H1 (cell line): ENCODE data around the gene DUOXA2. TPM values are rescaled to one million over a fixed set of nuclear protein-coding genes. Genes with fewer than 3 reads are reported as not detected.

Source experiments
- CTCF ChIA-PET: fragments of 300-600 bp; sonication (Branson Sonifier 250); formaldehyde crosslinking; loops from one replicate; lab custom pipeline; 2021; ENCODE audit not compliant: partially characterized antibody; lab: Charles Lee
- POLR2A ChIA-PET: fragments of 300-600 bp; sonication (Branson Sonifier 250); formaldehyde crosslinking; loops from one replicate; lab custom pipeline; 2021; ENCODE audit warnings: inconsistent platforms; ENCODE audit not compliant: partially characterized antibody; lab: Charles Lee
- DNase-seq, 2 experiments: peaks; one replicate each; pipeline versions ENCODE4 v3.0.0 to v3.0.0-alpha.2; 2010 to 2022; ENCODE audit warnings: low spot score in 2 of 2, low read depth in 1 of 2, mixed read lengths in 1 of 2
- FAIRE-seq: peaks from 2 replicates; lab custom pipeline; 2011; peaks lifted over from hg19 to GRCh38; lab: Jason Lieb, UNC
- H2AFZ ChIP-seq: 2 replicates; pipeline ENCODE4 v1.8.1; 2012; ENCODE audit warnings: low read length, inconsistent platforms
- H2AK5ac ChIP-seq: 2 replicates; pipeline ENCODE4 v1.6.1; 2013; ENCODE audit warnings: low read depth, low read length
- H2BK120ac ChIP-seq: replicated peaks from 2 replicates; pipeline ENCODE3; 2013; ENCODE audit warnings: low read depth, low read length, inconsistent platforms
- H2BK12ac ChIP-seq: 2 replicates; pipeline ENCODE4 v1.6.1; 2013; ENCODE audit warnings: low read depth, low read length
- H2BK15ac ChIP-seq: 2 replicates; pipeline ENCODE4 v1.6.1; 2013; ENCODE audit warnings: low read length
- H2BK20ac ChIP-seq: 2 replicates; pipeline ENCODE4 v1.6.1; 2013; ENCODE audit warnings: low read length
- H2BK5ac ChIP-seq: 2 replicates; pipeline ENCODE4 v1.6.1; 2013; ENCODE audit warnings: low read depth, low read length
- H3K14ac ChIP-seq: 2 replicates; pipeline ENCODE4 v1.6.1; 2013; ENCODE audit warnings: inconsistent platforms; ENCODE audit not compliant: insufficient read length
- H3K18ac ChIP-seq: 2 replicates; pipeline ENCODE4 v1.6.1; 2013; ENCODE audit warnings: low read length; ENCODE audit errors: extremely low read depth
- H3K23ac ChIP-seq: 2 replicates; pipeline ENCODE4 v1.6.1; 2013; ENCODE audit warnings: inconsistent platforms; ENCODE audit not compliant: insufficient read length
- H3K23me2 ChIP-seq: 2 replicates; pipeline ENCODE4 v1.6.1; 2013; ENCODE audit warnings: low read depth, low read length
- H3K27ac ChIP-seq: 2 replicates; pipeline ENCODE4 v1.6.1; 2011; ENCODE audit warnings: low read depth, low read length, inconsistent platforms
- H3K27me3 ChIP-seq, 4 experiments: replicated peaks in 1 of 4; 1 replicate in 1 of 4; 2 replicates in 3 of 4; pipeline versions ENCODE4 v1.6.1 to v1.8.1; 2011 to 2013; ENCODE audit warnings: low read length in 3 of 4, mild to moderate bottlenecking in 3 of 4, inconsistent platforms in 2 of 4, mixed read lengths in 2 of 4, moderate library complexity in 1 of 4; ENCODE audit not compliant: control insufficient read depth in 3 of 4, insufficient read depth in 3 of 4; ENCODE audit errors: extremely low read depth in 1 of 4
- H3K36me3 ChIP-seq, 4 experiments: 2 replicates each; pipeline versions ENCODE4 v1.6.1 to v1.8.1; 2011 to 2013; ENCODE audit warnings: mild to moderate bottlenecking in 4 of 4, low read length in 3 of 4, moderate library complexity in 2 of 4, control low read depth in 1 of 4, inconsistent platforms in 1 of 4; ENCODE audit not compliant: insufficient read depth in 4 of 4, control insufficient read depth in 2 of 4
- H3K4ac ChIP-seq: replicated peaks from 2 replicates; pipeline ENCODE3; 2013; ENCODE audit warnings: low read length, low read depth, mixed read lengths, inconsistent platforms; ENCODE audit not compliant: insufficient read length
- H3K4me1 ChIP-seq, 4 experiments: replicated peaks in 1 of 4; 1 replicate in 1 of 4; 2 replicates in 3 of 4; pipeline versions ENCODE4 v1.6.1 to v1.8.1; 2011 to 2013; ENCODE audit warnings: low read length in 3 of 4, inconsistent platforms in 2 of 4, mixed read lengths in 1 of 4; ENCODE audit not compliant: insufficient read depth in 4 of 4, control insufficient read depth in 3 of 4
- H3K4me2 ChIP-seq, 2 experiments: 2 replicates each; pipeline versions ENCODE4 v1.6.1 to v1.8.1; 2011 to 2013; ENCODE audit warnings: low read depth in 2 of 2, low read length in 2 of 2, control low read depth in 1 of 2, inconsistent platforms in 1 of 2, mild to moderate bottlenecking in 1 of 2; ENCODE audit not compliant: insufficient read depth in 1 of 2
- H3K4me3 ChIP-seq, 4 experiments: fragments of 200-600, 300-600 bp in 1 of 4; sonication (generic), shearing (Covaris generic), sonication (Bioruptor Twin) in 1 of 4; 2 replicates each; pipeline versions ENCODE4 v1.5.1 to v1.8.1; 2011 to 2016; ENCODE audit warnings: low read length in 4 of 4, low read depth in 3 of 4, control low read depth in 2 of 4, inconsistent platforms in 2 of 4, mild to moderate bottlenecking in 2 of 4, mixed read lengths in 1 of 4, moderate library complexity in 1 of 4; ENCODE audit not compliant: insufficient read depth in 2 of 4; ENCODE audit errors: extremely low read depth in 1 of 4
- H3K56ac ChIP-seq: replicated peaks from 2 replicates; pipeline ENCODE3; 2013; ENCODE audit warnings: low read depth, mild to moderate bottlenecking, mixed read lengths, low read length, inconsistent platforms; ENCODE audit not compliant: insufficient read length
- H3K79me1 ChIP-seq: 2 replicates; pipeline ENCODE4 v1.6.1; 2013; ENCODE audit warnings: low read depth, low read length, control low read depth
- H3K79me2 ChIP-seq, 2 experiments: 2 replicates each; pipeline versions ENCODE4 v1.6.1 to v1.8.1; 2012 to 2013; ENCODE audit warnings: low read length in 2 of 2, mild to moderate bottlenecking in 2 of 2, inconsistent platforms in 1 of 2; ENCODE audit not compliant: insufficient read depth in 2 of 2, control insufficient read depth in 1 of 2
- H3K9ac ChIP-seq, 4 experiments: replicated peaks in 1 of 4; 1 replicate in 1 of 4; 2 replicates in 3 of 4; pipeline versions ENCODE4 v1.6.1 to v1.8.1; 2011 to 2013; ENCODE audit warnings: low read depth in 3 of 4, low read length in 3 of 4, control low read depth in 2 of 4, mild to moderate bottlenecking in 2 of 4, moderate library complexity in 2 of 4, inconsistent platforms in 1 of 4; ENCODE audit errors: extremely low read depth in 1 of 4
- H3K9me3 ChIP-seq, 2 experiments: 2 replicates each; pipeline versions ENCODE4 v1.6.1 to v1.8.1; 2012 to 2013; ENCODE audit warnings: mild to moderate bottlenecking in 2 of 2, moderate library complexity in 2 of 2, control low read depth in 1 of 2, inconsistent platforms in 1 of 2, low read depth in 1 of 2, low read length in 1 of 2, mixed read lengths in 1 of 2; ENCODE audit not compliant: insufficient read depth in 2 of 2
- H4K20me1 ChIP-seq, 2 experiments: replicated peaks in 1 of 2; 2 replicates each; pipeline versions ENCODE3 to v1.8.1; 2011 to 2013; ENCODE audit warnings: inconsistent platforms in 2 of 2, low read length in 2 of 2, mild to moderate bottlenecking in 1 of 2; ENCODE audit not compliant: insufficient read depth in 2 of 2, control insufficient read depth in 1 of 2
- H4K5ac ChIP-seq: 2 replicates; pipeline ENCODE4 v1.6.1; 2013; ENCODE audit warnings: low read length, low read depth, mixed read lengths, inconsistent platforms; ENCODE audit not compliant: insufficient read length
- H4K8ac ChIP-seq: 2 replicates; pipeline ENCODE4 v1.8.0; 2013; ENCODE audit warnings: mild to moderate bottlenecking, moderate library complexity, low read length, inconsistent platforms; ENCODE audit not compliant: insufficient read depth; ENCODE audit errors: extremely low read depth
- H4K91ac ChIP-seq: replicated peaks from 2 replicates; pipeline ENCODE3; 2013; ENCODE audit warnings: low read length, mixed read lengths, inconsistent platforms; ENCODE audit not compliant: insufficient read length
- CBX8 ChIP-seq: fragments of 300-800, 300-1000 bp; sonication (generic); IDR thresholded peaks from 2 replicates; pipeline ENCODE4 v1.7.1; 2016; ENCODE audit warnings: low read depth, low read length, borderline replicate concordance
- EZH2 ChIP-seq: fragments of 200-600 bp; sonication (generic); IDR thresholded peaks from 2 replicates; pipeline ENCODE4 v1.7.1; 2012; ENCODE audit warnings: low read depth, mild to moderate bottlenecking, moderate library complexity, low read length, inconsistent platforms; ENCODE audit not compliant: severe bottlenecking
- KDM4A ChIP-seq: IDR thresholded peaks from one replicate; pipeline ENCODE4 v1.7.1; 2012; ENCODE audit warnings: low read depth, mild to moderate bottlenecking, moderate library complexity, low read length, inconsistent platforms; ENCODE audit not compliant: severe bottlenecking
- MAX ChIP-seq: IDR thresholded peaks from 2 replicates; pipeline ENCODE4 v1.6.1; 2012; ENCODE audit warnings: inconsistent platforms
- RBBP5 ChIP-seq: IDR thresholded peaks from 2 replicates; pipeline ENCODE4 v1.7.1; 2012; ENCODE audit warnings: low read depth, mild to moderate bottlenecking, inconsistent platforms, low read length, moderate library complexity, borderline replicate concordance
- RNF2 ChIP-seq: fragments of 200-900, 300-1000 bp; sonication (generic); IDR thresholded peaks from 2 replicates; pipeline ENCODE4 v1.7.1; 2016; ENCODE audit warnings: borderline replicate concordance, low read depth, mild to moderate bottlenecking, antibody characterized with exemption, low read length; ENCODE audit not compliant: poor library complexity, severe bottlenecking; ENCODE audit errors: missing control alignments
- SUZ12 ChIP-seq: fragments of 200-600 bp; sonication (generic); IDR thresholded peaks from 2 replicates; pipeline ENCODE4 v1.6.1; 2012; ENCODE audit warnings: mild to moderate bottlenecking, inconsistent platforms, low read length, moderate library complexity, mixed read lengths
- TAF1 ChIP-seq: IDR thresholded peaks from 2 replicates; pipeline ENCODE4 v1.6.1; 2011; ENCODE audit warnings: mild to moderate bottlenecking, low read depth, low read length
- WGBS, 2 experiments: shearing (Covaris generic) in 1 of 2; methylation state at CpG; one replicate each; pipeline versions ENCODE4 v1.1.6 to v1.1.7; 2013 to 2015; ENCODE audit warnings: low lambda C conversion rate in 2 of 2, mixed read lengths in 2 of 2, inconsistent platforms in 1 of 2, low coverage in 1 of 2, missing lambda C conversion rate in 1 of 2; ENCODE audit not compliant: insufficient replicate concordance in 2 of 2, insufficient coverage in 1 of 2, insufficient read length in 1 of 2; ENCODE audit errors: extremely low coverage in 1 of 2, missing lambda C conversion rate in 1 of 2; 5-methylcytosine and 5-hydroxymethylcytosine counted together
- polyA plus RNA-seq, 7 experiments: library from polyadenylated mRNA; depleted of rRNA in 3 of 7; stranded (reverse) in 5 of 7; unstranded in 2 of 7; fragments of >200 nt in 5 of 7; fragments of 200-250 nt in 2 of 7; gene quantifications; 1 replicate in 5 of 7; 2 replicates in 1 of 7; 4 replicates in 1 of 7; pipeline versions ENCODE4 v1.2.1 to v1.2.3, GENCODE V29; 2011 to 2013; ENCODE audit warnings: missing spikeins in 2 of 7, mixed read lengths in 2 of 7
- total RNA-seq: library from RNA; stranded (reverse); fragmentation: NEBNext Ultra II Directional; extraction: Animal tissue kit (Norgen Biotek cat#: 25700); gene quantifications from 2 replicates; pipeline ENCODE4 v1.2.1, GENCODE V29; 2021

Gene DUOXA2
- total and polyA plus RNA-seq, 2 of the 8 experiments (the other 6 are each of a cell fraction or from before 2014, with no cell fraction given), result 0.05 TPM; not detected in 1

GRCh38 chr15:45112143-45112590 is 2.0 kb upstream of the DUOXA2 start:
- Histone ChIP-seq H3K56ac (no peak overlapping the region), H4K5ac (no peak overlapping the region), H3K9ac (no peak overlapping the region), H3K4ac (no peak overlapping the region), H2BK20ac (0 out of 2 replicates have a peak overlapping the region, but pooled peaks have one; percentile 80), H3K23ac (no peak overlapping the region), H2AK5ac (no peak overlapping the region), H4K8ac (peak overlapping the region; percentile 74; the same call in 1 of the 2 replicates), H2BK12ac (no peak overlapping the region), H4K20me1 (peaks cover 21 to 43% of the 10 kb centered on the region in 2 experiments), H2BK15ac (no peak overlapping the region), H3K27ac (no peak overlapping the region), H2BK120ac (no peak overlapping the region), H3K4me2 (peak overlapping the region; percentile 84 to 85), H2BK5ac (no peak overlapping the region), H3K9me3 (no peaks in the 10 kb centered on the region; a peak in 1 of 4 replicates), H3K18ac (peak overlapping the region; percentile 48; the same call in 1 of the 2 replicates), H3K4me1 (peaks cover 0 to 31% (median 23%) of the 10 kb centered on the region in 4 experiments; a peak in 6 of 7 replicates), H3K36me3 (peaks cover 0 to 7% (median 0%) of the 10 kb centered on the region in 4 experiments; a peak in 1 of 8 replicates), H3K79me2 (no peaks in the 10 kb centered on the region), H3K23me2 (peaks cover 6% of the 10 kb centered on the region; the same call in 1 of the 2 replicates), H3K27me3 (peaks cover 76 to 84% (median 81%) of the 10 kb centered on the region in 4 experiments), H2AFZ (no peak overlapping the region), H3K4me3 (peak overlapping the region; percentile 4 to 57 (median 25); a peak in 7 of 8 replicates), H4K91ac (no peak overlapping the region), H3K14ac (no peak overlapping the region), H3K79me1 (no peaks in the 10 kb centered on the region)
- WGBS, 2 experiments, result 6% methylated on average over 13 of the region's 13 CpGs; no CpG with 5 or more reads in 1 of the 2 experiments
- POLR2A ChIA-PET, result no interaction called here
- TF ChIP-seq RNF2 (peak; percentile 25), TAF1 (no peak), MAX (0 out of 2 replicates have a peak, but pooled peaks have one; percentile 5), KDM4A (peak; percentile 16), SUZ12 (peak; percentile 75; the same call in 1 of the 2 replicates), EZH2 (peak; percentile 83), CBX8 (peak; percentile 22; the same call in 1 of the 2 replicates), RBBP5 (no peak)
- no peak for DNase-seq
- CTCF ChIA-PET, result interaction anchor here (0.5 to 5.5 kb wide), 5 partner anchors 13 to 76 kb away, joined by 3 to 45 read pairs (median 6); partner anchors contain the start of genes DUOX1 and DUOXA1
- FAIRE-seq, result no peak
